Choroid plexus epithelial cell (primary cell): ENCODE results near the gene XIST.
"Not testable (repeated sequence)": the region's sequence is repeated elsewhere in the genome, so short reads cannot be mapped to it uniquely, and the experiment has no call there.

Experiments used
- DNase-seq: peaks from one replicate; pipeline ENCODE4 v3.0.0-alpha.2; 2010; ENCODE audit warnings: low read depth
- H3K4me3 ChIP-seq: 2 replicates; pipeline ENCODE4 v1.5.1; 2011; ENCODE audit warnings: low read depth, mild to moderate bottlenecking, control low read depth, low read length, moderate library complexity
- TF ChIP-seq, protein P1 (sequence below): conservative IDR thresholded peaks from 2 replicates; pipeline ENCODE4 v1.5.1; 2011; ENCODE audit warnings: low read depth, mild to moderate bottlenecking, control low read depth, inconsistent platforms, low read length, moderate library complexity

Gene XIST

DNA sequence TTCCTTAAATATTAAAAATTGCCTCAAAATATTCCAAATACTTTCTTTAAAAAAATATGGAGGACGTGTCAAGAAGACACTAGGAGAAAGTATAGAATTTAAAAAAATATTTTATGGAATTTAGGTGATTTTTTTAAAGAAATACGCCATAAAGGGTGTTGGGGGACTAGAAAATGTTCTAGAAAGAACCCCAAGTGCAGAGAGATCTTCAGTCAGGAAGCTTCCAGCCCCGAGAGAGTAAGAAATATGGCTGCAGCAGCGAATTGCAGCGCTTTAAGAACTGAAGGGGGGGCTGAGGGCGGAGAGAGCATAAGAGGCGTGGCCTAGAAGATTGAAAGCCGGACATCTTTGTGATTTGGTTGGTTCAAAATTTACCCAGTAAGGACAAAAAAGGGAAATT is at the start of gene XIST:
Gene XIST (minus strand): TSS at position 248 of the 400 bp plus-strand sequence.
- no peak for DNase-seq
- TF ChIP-seq, protein P1, sequence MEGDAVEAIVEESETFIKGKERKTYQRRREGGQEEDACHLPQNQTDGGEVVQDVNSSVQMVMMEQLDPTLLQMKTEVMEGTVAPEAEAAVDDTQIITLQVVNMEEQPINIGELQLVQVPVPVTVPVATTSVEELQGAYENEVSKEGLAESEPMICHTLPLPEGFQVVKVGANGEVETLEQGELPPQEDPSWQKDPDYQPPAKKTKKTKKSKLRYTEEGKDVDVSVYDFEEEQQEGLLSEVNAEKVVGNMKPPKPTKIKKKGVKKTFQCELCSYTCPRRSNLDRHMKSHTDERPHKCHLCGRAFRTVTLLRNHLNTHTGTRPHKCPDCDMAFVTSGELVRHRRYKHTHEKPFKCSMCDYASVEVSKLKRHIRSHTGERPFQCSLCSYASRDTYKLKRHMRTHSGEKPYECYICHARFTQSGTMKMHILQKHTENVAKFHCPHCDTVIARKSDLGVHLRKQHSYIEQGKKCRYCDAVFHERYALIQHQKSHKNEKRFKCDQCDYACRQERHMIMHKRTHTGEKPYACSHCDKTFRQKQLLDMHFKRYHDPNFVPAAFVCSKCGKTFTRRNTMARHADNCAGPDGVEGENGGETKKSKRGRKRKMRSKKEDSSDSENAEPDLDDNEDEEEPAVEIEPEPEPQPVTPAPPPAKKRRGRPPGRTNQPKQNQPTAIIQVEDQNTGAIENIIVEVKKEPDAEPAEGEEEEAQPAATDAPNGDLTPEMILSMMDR: no peak
- no peak within 1 kb of the TSS for H3K4me3 ChIP-seq

DNA sequence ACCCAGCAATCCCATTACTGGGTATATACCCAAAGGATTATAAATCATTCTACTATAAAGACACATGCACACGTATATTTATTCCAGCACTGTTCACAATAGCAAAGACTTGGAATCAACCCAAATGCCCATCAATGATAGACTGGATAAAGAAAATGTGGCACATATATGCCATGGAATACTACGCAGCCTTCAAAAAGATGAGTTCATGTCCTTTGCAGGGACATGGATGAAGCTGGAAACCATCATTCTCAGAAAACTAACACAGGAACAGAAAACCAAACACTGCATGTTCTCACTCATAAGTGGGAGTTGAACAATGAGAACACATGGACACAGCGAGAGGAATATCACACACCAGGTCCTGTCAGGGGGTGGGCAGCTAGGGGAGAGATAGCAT is 45.8 kb upstream of the XIST start:
- DNase-seq, H3K4me3 ChIP-seq: not testable (repeated sequence)

DNA sequence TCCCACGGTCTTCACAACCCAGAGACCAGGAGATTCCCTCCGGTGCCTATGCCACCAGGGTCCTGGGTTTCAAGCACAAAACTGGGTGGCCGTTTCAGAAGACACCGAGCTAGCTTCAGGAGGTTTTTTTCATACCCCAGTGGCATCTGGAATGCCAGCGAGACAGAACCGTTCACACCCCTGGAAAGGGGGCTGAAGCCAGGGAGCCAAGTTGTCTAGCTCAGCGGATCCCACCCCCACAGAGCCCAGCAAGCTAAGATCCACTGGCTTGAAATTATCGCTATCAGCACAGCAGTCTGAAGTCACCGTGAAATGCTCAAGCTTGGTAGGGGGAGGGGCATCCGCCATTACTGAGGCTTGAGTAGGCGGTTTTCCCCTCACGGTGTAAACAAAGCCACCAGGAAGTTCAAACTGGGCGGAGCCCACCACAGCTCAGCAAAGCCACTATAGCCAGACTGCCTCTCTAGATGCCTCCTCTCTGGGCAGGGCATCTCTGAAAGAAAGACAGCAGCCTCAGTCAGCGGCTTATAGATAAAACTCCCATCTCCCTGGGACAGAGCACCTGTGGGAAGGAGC is 40.1 kb upstream of the XIST start:
- H3K4me3 ChIP-seq: not testable (repeated sequence)

DNA sequence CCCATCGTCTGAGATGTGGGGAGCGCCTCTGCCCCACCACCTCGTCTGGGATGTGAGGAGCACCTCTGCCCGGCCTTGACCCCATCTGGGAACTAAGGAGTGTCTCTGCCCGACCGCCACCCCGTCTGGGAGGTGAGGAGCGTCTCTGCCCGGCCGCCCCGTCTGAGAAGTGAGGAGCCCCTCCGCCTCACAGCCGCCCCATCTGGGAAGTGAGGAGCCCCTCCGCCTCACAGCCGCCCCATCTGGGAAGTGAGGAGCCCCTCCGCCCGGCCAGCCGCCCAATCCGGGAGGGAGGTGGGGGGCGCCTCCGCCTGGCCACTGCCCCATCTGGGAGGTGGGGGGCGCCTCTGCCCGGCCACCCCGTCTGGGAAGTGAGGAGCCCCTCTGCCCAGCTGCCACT is 29.7 kb upstream of the XIST start:
- not testable (repeated sequence) for H3K4me3 ChIP-seq, DNase-seq

More for the DNA sequence above, 40.1 kb upstream of the XIST start:
- DNase-seq: not testable (repeated sequence)

DNA sequence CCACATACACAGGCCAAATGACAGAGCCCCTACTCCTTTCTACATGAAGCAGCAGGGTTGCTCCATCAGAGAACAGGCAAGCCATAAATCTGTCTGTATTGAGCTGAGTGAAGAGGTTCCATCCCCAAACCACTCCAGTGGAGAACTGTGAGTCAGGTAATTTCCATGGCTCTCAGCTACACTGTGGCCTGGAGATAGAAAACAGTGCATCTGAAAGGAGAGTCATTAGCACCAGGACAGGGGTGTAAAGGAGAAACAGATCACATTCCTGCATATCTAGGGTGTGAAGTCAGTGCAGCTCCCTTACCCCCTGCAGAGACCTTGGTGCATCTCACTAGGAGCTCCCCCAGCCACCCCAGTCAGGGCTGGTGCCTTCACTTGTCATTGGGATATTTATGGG is 25.2 kb upstream of the XIST start:
- H3K4me3 ChIP-seq: no peak overlapping the region
- TF ChIP-seq, protein P1: no peak
- DNase-seq: peak; percentile 7

DNA sequence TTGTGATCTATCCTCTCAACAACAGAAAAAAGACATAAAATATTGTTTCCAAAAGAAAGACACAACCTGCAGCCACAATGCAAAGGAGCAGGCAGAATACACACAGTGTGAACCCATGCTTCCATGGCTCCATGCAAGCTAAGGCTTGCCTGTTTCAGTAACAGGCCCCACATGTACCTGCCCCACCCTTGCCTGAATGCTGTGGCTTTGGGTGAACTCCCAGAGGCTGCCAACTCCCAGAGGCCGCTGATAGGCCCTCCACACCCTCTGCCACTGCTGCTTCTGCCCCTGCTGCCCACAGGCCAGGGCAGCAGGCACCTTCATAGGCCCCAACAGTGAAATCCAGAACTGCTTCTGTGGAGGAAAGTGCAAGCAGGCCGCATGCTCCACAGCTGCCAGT is 24.4 kb upstream of the XIST start:
- TF ChIP-seq, protein P1: no peak
- no peak overlapping the region for H3K4me3 ChIP-seq
- no peak for DNase-seq

DNA sequence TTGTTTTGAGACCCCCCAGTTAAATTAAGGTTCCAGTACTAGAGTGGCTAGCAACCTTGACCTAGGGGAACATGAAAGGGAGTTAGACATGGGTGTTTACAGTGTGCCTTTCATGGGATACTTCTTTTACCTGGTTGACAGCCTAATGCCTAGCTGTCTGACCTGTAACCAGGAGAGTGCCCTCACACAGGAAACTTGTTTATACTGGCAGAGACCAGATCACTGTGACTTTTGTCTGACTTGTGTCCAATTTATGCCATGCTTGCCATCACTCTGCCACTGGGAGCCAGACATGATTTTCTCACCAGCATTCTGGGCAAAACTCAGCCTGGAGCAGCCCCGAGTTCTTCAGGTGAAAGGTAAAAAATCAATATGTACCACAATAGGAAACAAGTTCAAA is 16.4 kb upstream of the XIST start:
- no peak for DNase-seq
- no peak overlapping the region for H3K4me3 ChIP-seq
- TF ChIP-seq, protein P1: no peak

DNA sequence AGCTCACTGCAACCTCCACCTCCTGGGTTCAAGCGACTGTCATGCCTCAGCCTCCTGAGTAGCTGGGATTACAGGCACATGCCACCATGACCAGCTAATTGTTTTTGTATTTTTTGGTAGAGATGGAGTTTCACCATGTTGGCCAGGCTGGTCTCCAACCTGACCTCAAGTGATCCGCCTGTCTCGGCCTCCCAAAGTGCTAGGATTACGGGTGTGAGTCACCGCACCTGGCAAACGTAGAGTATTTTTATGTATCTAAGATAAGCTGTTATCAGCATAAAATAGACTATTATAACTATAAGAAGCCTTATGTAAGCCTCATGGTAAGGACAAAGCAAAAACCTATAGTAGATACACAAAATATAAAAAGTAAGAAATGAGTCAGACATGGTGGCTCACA is 14.6 kb upstream of the XIST start:
- TF ChIP-seq, protein P1: no peak
- no peak overlapping the region for H3K4me3 ChIP-seq

DNA sequence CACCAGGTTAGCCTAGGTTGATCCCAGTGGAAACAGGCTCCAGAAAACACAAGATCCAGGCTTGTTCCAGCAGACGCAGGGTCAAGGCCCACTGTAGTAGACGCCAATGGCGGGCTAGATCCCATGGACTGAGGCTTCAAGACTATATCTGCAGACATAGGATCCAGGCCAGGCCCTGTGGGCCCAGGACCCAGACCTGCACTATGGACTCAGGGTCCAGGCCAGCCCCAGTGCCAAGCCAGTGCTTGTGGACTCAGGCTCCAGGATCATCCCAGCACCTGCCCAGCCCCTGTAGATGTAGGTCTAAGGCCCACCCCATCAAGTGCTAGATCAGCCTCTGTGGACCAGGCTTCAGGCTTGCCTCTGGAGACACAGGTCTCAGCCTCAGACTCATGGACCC is 11.3 kb upstream of the XIST start:
- H3K4me3 ChIP-seq: no peak overlapping the region
- no peak for DNase-seq

More for the DNA sequence above, 14.6 kb upstream of the XIST start:
- no peak for DNase-seq

More for the DNA sequence above, 11.3 kb upstream of the XIST start:
- TF ChIP-seq, protein P1: no peak
